Osteocyte (in vitro differentiated cells): Measurements from ENCODE around the gene PAM16. TPM values are rescaled to one million over a fixed set of nuclear protein-coding genes. Genes with fewer than 3 reads are reported as not detected.

Experiments used
- DNase-seq: peaks from one replicate; pipeline ENCODE4 v3.0.0; 2021; ENCODE audit warnings: mixed read lengths; ENCODE audit not compliant: unreplicated experiment; ENCODE audit errors: extremely low spot score
- H3K27ac Mint-ChIP-seq: one replicate; pipeline ENCODE4 v1.8.0; 2021; ENCODE audit warnings: mild to moderate bottlenecking, mixed read lengths; ENCODE audit not compliant: unreplicated experiment
- H3K27me3 Mint-ChIP-seq: one replicate; pipeline ENCODE4 v1.8.0; 2021; ENCODE audit warnings: mixed read lengths; ENCODE audit not compliant: unreplicated experiment
- H3K36me3 Mint-ChIP-seq: one replicate; pipeline ENCODE4 v1.8.0; 2021; ENCODE audit warnings: mixed read lengths; ENCODE audit not compliant: unreplicated experiment
- H3K4me1 Mint-ChIP-seq: one replicate; pipeline ENCODE4 v1.8.0; 2021; ENCODE audit warnings: mixed read lengths; ENCODE audit not compliant: unreplicated experiment
- H3K4me3 Mint-ChIP-seq: one replicate; pipeline ENCODE4 v1.8.0; 2021; ENCODE audit warnings: mild to moderate bottlenecking, moderate library complexity, mixed read lengths; ENCODE audit not compliant: unreplicated experiment
- H3K9me3 Mint-ChIP-seq: one replicate; pipeline ENCODE4 v1.8.0; 2021; ENCODE audit warnings: mixed read lengths; ENCODE audit not compliant: unreplicated experiment
- total RNA-seq: library from RNA; stranded (reverse); gene quantifications from 2 replicates; pipeline ENCODE4 v1.2.1, GENCODE V29; 2021
- TF ChIP-seq, protein P1 (sequence below): fragments of 200-600 bp; sonication (generic); IDR thresholded peaks from 2 replicates; pipeline ENCODE4 v1.5.0; 2021; ENCODE audit warnings: antibody characterized with exemption, mild to moderate bottlenecking, moderate library complexity

The PAM16 gene
- total RNA-seq, 1 donor from 2014 or later, result 21.0 TPM

GRCh38 chr16:4388271-4389021, 37.3 kb upstream of the PAM16 start:
- no peaks in the 10 kb centered on the region for H3K36me3 Mint-ChIP-seq
- H3K4me1 Mint-ChIP-seq, result peaks cover 96% of the 10 kb centered on the region
- H3K4me3 Mint-ChIP-seq, result no peak overlapping the region
- TF ChIP-seq, protein P1, sequence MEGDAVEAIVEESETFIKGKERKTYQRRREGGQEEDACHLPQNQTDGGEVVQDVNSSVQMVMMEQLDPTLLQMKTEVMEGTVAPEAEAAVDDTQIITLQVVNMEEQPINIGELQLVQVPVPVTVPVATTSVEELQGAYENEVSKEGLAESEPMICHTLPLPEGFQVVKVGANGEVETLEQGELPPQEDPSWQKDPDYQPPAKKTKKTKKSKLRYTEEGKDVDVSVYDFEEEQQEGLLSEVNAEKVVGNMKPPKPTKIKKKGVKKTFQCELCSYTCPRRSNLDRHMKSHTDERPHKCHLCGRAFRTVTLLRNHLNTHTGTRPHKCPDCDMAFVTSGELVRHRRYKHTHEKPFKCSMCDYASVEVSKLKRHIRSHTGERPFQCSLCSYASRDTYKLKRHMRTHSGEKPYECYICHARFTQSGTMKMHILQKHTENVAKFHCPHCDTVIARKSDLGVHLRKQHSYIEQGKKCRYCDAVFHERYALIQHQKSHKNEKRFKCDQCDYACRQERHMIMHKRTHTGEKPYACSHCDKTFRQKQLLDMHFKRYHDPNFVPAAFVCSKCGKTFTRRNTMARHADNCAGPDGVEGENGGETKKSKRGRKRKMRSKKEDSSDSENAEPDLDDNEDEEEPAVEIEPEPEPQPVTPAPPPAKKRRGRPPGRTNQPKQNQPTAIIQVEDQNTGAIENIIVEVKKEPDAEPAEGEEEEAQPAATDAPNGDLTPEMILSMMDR, result no peak
- peak overlapping the region; percentile 87 for H3K27ac Mint-ChIP-seq
- H3K9me3 Mint-ChIP-seq, result no peaks in the 10 kb centered on the region
- no peak for DNase-seq
- H3K27me3 Mint-ChIP-seq, result no peaks in the 10 kb centered on the region

DNA sequence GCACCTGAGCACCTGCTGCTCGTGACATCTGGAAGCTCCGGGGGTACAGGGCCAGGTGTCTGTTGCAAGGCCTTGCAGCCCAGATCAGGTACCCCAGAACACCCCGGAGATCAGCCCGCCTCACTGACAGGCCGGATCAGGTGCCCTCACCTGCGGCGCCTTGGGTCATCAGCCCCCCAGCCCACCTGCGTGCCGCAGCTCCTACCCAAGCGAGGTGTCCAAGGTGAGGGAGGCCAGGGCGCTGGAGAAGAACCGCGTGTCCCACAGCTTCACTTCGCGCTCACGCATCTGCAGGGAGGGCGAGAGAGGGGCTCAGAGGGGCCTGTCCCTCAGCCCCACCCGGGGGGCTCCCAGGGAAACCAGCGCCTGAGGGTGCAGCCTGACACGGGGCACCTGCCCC, 36.7 kb upstream of the PAM16 start:
- H3K27me3 Mint-ChIP-seq, result no peaks in the 10 kb centered on the region
- H3K4me1 Mint-ChIP-seq, result peaks cover 96% of the 10 kb centered on the region
- DNase-seq, result no peak
- peak overlapping the region; percentile 87 for H3K27ac Mint-ChIP-seq
- H3K4me3 Mint-ChIP-seq, result no peak overlapping the region
- TF ChIP-seq, protein P1, result no peak
- H3K36me3 Mint-ChIP-seq, result peaks cover 3% of the 10 kb centered on the region
- no peaks in the 10 kb centered on the region for H3K9me3 Mint-ChIP-seq

GRCh38 chr16:4386951-4387565, 35.9 kb upstream of the PAM16 start:
- Mint-ChIP-seq H3K27ac (peak overlapping the region; percentile 87), H3K27me3 (no peaks in the 10 kb centered on the region), H3K4me3 (no peak overlapping the region), H3K36me3 (peaks cover 3% of the 10 kb centered on the region), H3K4me1 (peaks cover 92% of the 10 kb centered on the region), H3K9me3 (no peaks in the 10 kb centered on the region)
- no peak for DNase-seq
- TF ChIP-seq, protein P1, result no peak

- no peak for DNase-seq
- H3K9me3 Mint-ChIP-seq, result no peaks in the 10 kb centered on the region
- TF ChIP-seq, protein P1, result no peak
- peak overlapping the region; percentile 87 for H3K27ac Mint-ChIP-seq
- peaks cover 85% of the 10 kb centered on the region for H3K4me1 Mint-ChIP-seq
- H3K4me3 Mint-ChIP-seq, result no peak overlapping the region
- peaks cover 3% of the 10 kb centered on the region for H3K36me3 Mint-ChIP-seq
- no peaks in the 10 kb centered on the region for H3K27me3 Mint-ChIP-seq
Observed at GRCh38 chr16:4386451-4386805, 35.3 kb upstream of the PAM16 start.

DNA sequence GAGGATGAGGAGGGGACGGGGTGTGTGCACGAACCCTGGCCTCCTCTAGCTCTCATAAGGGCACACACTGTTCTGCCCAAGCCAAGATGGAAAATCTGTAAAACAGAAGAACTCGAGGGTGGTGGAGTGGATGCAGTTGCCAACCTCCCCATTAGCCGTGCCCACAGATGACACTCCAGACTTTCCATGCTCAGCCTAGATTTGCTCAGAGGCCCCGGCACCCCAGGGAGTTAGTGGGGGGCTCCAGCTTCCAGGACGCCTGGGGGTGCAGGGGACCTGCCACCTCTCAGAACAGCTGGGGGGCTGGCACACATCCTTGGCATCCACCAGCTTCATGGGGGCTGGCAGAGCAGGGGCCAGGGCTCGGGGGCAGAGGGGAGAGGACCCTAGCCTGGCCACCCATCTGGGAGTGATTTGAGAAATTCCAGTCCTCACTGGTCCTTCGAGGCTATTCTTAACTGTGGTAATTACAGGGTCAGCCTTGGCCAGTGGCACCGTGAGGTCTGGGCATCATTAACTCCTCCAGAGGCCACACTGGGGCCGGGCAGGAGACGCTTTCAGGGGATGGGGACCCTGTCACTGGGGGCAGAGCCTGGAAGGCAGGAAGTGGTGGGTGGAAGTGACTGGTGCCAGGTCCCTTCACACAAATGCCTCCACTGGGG, 34.8 kb upstream of the PAM16 start:
- peaks cover 82% of the 10 kb centered on the region for H3K4me1 Mint-ChIP-seq
- H3K27me3 Mint-ChIP-seq, result no peaks in the 10 kb centered on the region
- TF ChIP-seq, protein P1, result no peak
- no peak overlapping the region for H3K4me3 Mint-ChIP-seq
- peaks cover 3% of the 10 kb centered on the region for H3K36me3 Mint-ChIP-seq
- H3K27ac Mint-ChIP-seq, result peak overlapping the region; percentile 87
- H3K9me3 Mint-ChIP-seq, result no peaks in the 10 kb centered on the region
- DNase-seq, result no peak
